CD4-positive, CD25-positive, alpha-beta regulatory T cell (primary cell): ENCODE data around the gene MAGIX. TPM values are rescaled to one million over a fixed set of nuclear protein-coding genes. Genes with fewer than 3 reads are reported as not detected.
"Not testable (repeated sequence)": the region's sequence is repeated elsewhere in the genome, so short reads cannot be mapped to it uniquely, and the experiment has no call there.

ENCODE experiments used
- ATAC-seq, 2 donors: fragments of 150-1000 bp; cut with Tn5 transposase; one replicate each; pipeline ENCODE4 v1.10.0; 2021; ENCODE audit warnings: low read depth in 2 of 2, moderate number of reproducible peaks in 2 of 2, moderate library complexity in 1 of 2
- DNase-seq, 3 donors: peaks; one replicate each; pipeline versions ENCODE4 v3.0.0 to v3.0.0-alpha.2; 2012 to 2022; ENCODE audit warnings: mixed read lengths in 1 of 3
- H3K27ac ChIP-seq: one replicate; pipeline ENCODE4 v1.7.0; 2013; ENCODE audit warnings: mild to moderate bottlenecking, low read length; ENCODE audit not compliant: insufficient read depth, poor library complexity, severe bottlenecking
- H3K27me3 ChIP-seq: one replicate; pipeline ENCODE4 v1.7.0; 2013; ENCODE audit warnings: low read length; ENCODE audit not compliant: control insufficient read depth, insufficient read depth
- H3K36me3 ChIP-seq: one replicate; pipeline ENCODE4 v1.7.0; 2013; ENCODE audit warnings: mild to moderate bottlenecking, low read length, moderate library complexity; ENCODE audit not compliant: control insufficient read depth, insufficient read depth
- H3K4me1 ChIP-seq: 2 replicates; pipeline ENCODE4 v1.7.0; 2013; ENCODE audit warnings: mild to moderate bottlenecking, low read length; ENCODE audit not compliant: insufficient read depth, control insufficient read depth, poor library complexity, severe bottlenecking
- H3K4me3 ChIP-seq: one replicate; pipeline ENCODE4 v1.7.0; 2013; ENCODE audit warnings: low read depth, mild to moderate bottlenecking, low read length, moderate library complexity
- H3K9me3 ChIP-seq, 2 experiments: 1 replicate in 1 of 2; 2 replicates in 1 of 2; pipeline ENCODE4 v1.7.0; 2013; ENCODE audit warnings: low read length in 2 of 2, mild to moderate bottlenecking in 1 of 2, moderate library complexity in 1 of 2; ENCODE audit not compliant: control insufficient read depth in 2 of 2
- H3K27ac Mint-ChIP-seq, 3 donors: one replicate each; pipeline ENCODE4 v1.8.0; 2020 to 2022; ENCODE audit warnings: mild to moderate bottlenecking in 3 of 3, mixed read lengths in 3 of 3, moderate library complexity in 2 of 3
- H3K27me3 Mint-ChIP-seq: one replicate; pipeline ENCODE4 v1.8.0; 2022; ENCODE audit warnings: mild to moderate bottlenecking, mixed read lengths
- H3K36me3 Mint-ChIP-seq: one replicate; pipeline ENCODE4 v1.8.0; 2020; ENCODE audit warnings: mixed read lengths
- H3K4me1 Mint-ChIP-seq, 4 donors: one replicate each; pipeline ENCODE4 v1.8.0; 2020 to 2022; ENCODE audit warnings: mixed read lengths in 4 of 4, mild to moderate bottlenecking in 1 of 4
- H3K4me3 Mint-ChIP-seq, 4 donors: one replicate each; pipeline ENCODE4 v1.8.0; 2020 to 2022; ENCODE audit warnings: mild to moderate bottlenecking in 4 of 4, mixed read lengths in 4 of 4, moderate library complexity in 3 of 4
- H3K9me3 Mint-ChIP-seq, 7 donors: one replicate each; pipeline ENCODE4 v1.8.0; 2020 to 2022; ENCODE audit warnings: mixed read lengths in 7 of 7, mild to moderate bottlenecking in 3 of 7, moderate library complexity in 2 of 7
- polyA plus RNA-seq, 4 donors: library from polyadenylated mRNA; unstranded; fragments of 300-500 nt; fragmentation: Illumina TruSeq; gene quantifications; one replicate each; pipeline ENCODE4 v1.2.3, GENCODE V29; 2021
- total RNA-seq: library from RNA; stranded (reverse); gene quantifications from one replicate; pipeline ENCODE4 v1.2.3, GENCODE V29; 2022

Gene MAGIX
- total RNA-seq: 0.57 TPM
- 1 to 10 TPM in 1 of 4 donors, under 1 TPM in 3; 0.49 to 1.0 (median 0.62) TPM for polyA plus RNA-seq

DNA sequence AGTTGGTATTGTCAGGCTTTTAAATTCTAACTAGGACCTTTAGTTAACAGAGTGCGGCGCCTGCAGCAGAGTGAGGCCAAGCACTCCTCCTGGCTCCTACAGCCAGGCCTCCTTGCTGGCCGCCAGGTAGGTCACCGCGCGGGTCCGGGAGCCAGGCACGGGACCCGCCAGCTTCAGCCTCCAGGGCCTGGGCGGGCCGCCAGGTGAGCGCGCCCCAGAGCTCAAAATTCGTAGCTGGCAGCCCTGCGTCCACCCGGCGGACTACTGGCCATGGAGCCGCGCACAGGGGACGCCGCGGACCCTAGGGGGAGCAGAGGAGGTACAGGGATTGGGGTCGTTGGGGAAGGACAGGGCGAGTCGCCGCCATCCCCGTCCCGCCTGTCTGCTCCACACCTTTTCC is at the start of gene MAGIX:
Gene MAGIX (plus strand): TSS at position 139 of the 400 bp plus-strand sequence. CDS start 132 bp downstream, at position 271.
- DNase-seq: no peak
- Mint-ChIP-seq H3K4me1 (peaks cover 0 to 32% (median 12%) of the 10 kb centered on the region in 4 donors), H3K27ac (peak within 1 kb of the TSS in 2 of 3 donors; percentile 55 to 86), H3K4me3 (peak within 1 kb of the TSS; percentile 61 to 86 (median 71)), H3K9me3 (peaks cover 0 to 1% (median 0%) of the 10 kb centered on the region in 7 donors), H3K27me3 (no peaks in the 10 kb centered on the region), H3K36me3 (no peaks in the 10 kb centered on the region)
- Histone ChIP-seq H3K27ac (peak within 1 kb of the TSS; percentile 76), H3K4me1 (peaks cover 25% of the 10 kb centered on the region), H3K9me3 (no peaks in the 10 kb centered on the region), H3K27me3 (no peaks in the 10 kb centered on the region), H3K36me3 (no peaks in the 10 kb centered on the region), H3K4me3 (no peak within 1 kb of the TSS)
- ATAC-seq: no peak

DNA sequence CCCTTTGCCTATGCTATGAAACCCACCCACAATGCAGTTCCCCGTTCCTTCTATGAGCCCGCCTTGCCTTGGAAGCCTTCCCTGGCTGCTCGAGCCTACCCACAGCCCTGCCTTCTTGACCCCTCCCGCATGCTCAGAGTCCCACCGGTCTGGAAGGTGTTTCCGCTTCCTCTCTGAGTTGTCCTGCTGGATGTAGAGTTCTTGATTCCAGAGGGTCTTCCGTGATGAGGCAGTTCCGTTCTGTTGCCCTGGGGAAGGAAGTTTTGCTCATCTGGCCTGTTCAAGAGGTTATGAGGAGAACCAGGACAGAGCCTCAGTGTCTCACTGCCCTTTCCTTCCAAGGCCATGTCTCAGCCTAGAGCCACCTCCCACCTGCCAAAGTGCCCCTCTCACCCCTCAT is 46.5 kb upstream of the MAGIX start:
- no peak overlapping the region for H3K4me3 ChIP-seq
- no peaks in the 10 kb centered on the region for H3K9me3 ChIP-seq
- H3K27me3 ChIP-seq: no peaks in the 10 kb centered on the region
- peaks cover 13% of the 10 kb centered on the region for H3K4me1 ChIP-seq
- H3K4me1 Mint-ChIP-seq: peaks cover 0 to 42% (median 9%) of the 10 kb centered on the region in 4 donors
- peak overlapping the region in 2 of 3 donors; percentile 5 to 80 for H3K27ac Mint-ChIP-seq
- no peaks in the 10 kb centered on the region for H3K27me3 Mint-ChIP-seq
- ATAC-seq (no peak), DNase-seq (no peak)
- H3K36me3 ChIP-seq: peaks cover 29% of the 10 kb centered on the region
- H3K9me3 Mint-ChIP-seq: no peaks in the 10 kb centered on the region
- peak overlapping the region in 2 of 4 donors; percentile 70 to 92 for H3K4me3 Mint-ChIP-seq
- H3K27ac ChIP-seq: no peak overlapping the region
- peaks cover 19% of the 10 kb centered on the region for H3K36me3 Mint-ChIP-seq

DNA sequence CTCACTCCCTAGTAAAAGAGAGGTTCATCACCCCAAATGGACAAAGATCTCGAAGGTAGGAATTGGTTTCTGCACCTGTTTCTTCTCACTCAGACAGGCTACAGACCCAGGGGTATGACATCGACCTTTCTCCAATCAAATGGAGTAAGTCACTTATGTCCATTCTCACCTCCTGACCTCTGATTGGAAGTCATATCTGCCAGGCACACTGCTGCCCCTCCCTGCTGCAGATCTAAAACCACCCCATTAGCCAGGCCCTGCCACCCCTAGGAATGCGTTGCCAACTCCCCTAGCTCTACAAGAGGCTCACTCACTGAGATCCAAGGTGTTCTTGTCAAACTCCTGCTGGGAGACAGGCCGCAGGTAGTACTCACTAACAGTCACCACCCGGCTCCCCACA is 45.8 kb upstream of the MAGIX start:
- no peaks in the 10 kb centered on the region for H3K27me3 ChIP-seq
- peaks cover 21% of the 10 kb centered on the region for H3K36me3 Mint-ChIP-seq
- DNase-seq: no peak
- H3K4me3 ChIP-seq: peak overlapping the region; percentile 53
- H3K9me3 Mint-ChIP-seq: no peaks in the 10 kb centered on the region
- H3K36me3 ChIP-seq: peaks cover 29% of the 10 kb centered on the region
- no peaks in the 10 kb centered on the region for H3K9me3 ChIP-seq
- H3K4me3 Mint-ChIP-seq: peak overlapping the region; percentile 69 to 92 (median 78)
- ATAC-seq: no peak
- H3K27ac Mint-ChIP-seq: peak overlapping the region in 2 of 3 donors; percentile 80 to 93
- peaks cover 0 to 46% (median 10%) of the 10 kb centered on the region in 4 donors for H3K4me1 Mint-ChIP-seq
- H3K4me1 ChIP-seq: peaks cover 13% of the 10 kb centered on the region
- no peaks in the 10 kb centered on the region for H3K27me3 Mint-ChIP-seq
- H3K27ac ChIP-seq: peak overlapping the region; percentile 41

DNA sequence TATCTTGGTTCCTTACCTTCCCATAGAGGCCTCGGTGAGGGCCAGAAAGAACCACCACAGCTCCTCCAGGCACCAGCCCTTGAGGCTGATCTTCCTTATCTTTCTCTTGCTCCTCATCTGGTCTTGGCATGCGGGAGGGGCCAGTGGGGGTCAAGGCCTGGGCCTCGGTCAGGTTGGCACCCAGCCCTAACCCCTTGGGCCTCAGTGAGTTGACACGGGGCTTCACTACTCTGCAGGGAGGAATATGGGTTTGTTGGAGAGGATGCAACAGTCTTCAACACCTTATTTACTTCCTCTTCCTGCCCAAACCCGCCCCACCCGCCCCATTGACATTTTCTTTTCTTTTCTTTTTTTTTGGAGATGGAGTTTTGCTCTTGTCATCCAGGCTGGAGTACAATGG is 45.0 kb upstream of the MAGIX start:
- Mint-ChIP-seq H3K27me3 (no peaks in the 10 kb centered on the region), H3K4me1 (peaks cover 0 to 47% (median 11%) of the 10 kb centered on the region in 4 donors), H3K9me3 (no peaks in the 10 kb centered on the region), H3K27ac (peak overlapping the region; percentile 80 to 98 (median 91)), H3K36me3 (peaks cover 22% of the 10 kb centered on the region), H3K4me3 (peak overlapping the region; percentile 87 to 92 (median 89))
- peak overlapping the region; percentile 41 for H3K27ac ChIP-seq
- H3K36me3 ChIP-seq: peaks cover 23% of the 10 kb centered on the region
- DNase-seq (peak in 1 of 3 donors; percentile 36), ATAC-seq (peak in 1 of 2 donors; percentile 52)
- no peaks in the 10 kb centered on the region for H3K9me3 ChIP-seq
- peaks cover 17% of the 10 kb centered on the region for H3K4me1 ChIP-seq
- H3K27me3 ChIP-seq: no peaks in the 10 kb centered on the region
- H3K4me3 ChIP-seq: peak overlapping the region; percentile 53

DNA sequence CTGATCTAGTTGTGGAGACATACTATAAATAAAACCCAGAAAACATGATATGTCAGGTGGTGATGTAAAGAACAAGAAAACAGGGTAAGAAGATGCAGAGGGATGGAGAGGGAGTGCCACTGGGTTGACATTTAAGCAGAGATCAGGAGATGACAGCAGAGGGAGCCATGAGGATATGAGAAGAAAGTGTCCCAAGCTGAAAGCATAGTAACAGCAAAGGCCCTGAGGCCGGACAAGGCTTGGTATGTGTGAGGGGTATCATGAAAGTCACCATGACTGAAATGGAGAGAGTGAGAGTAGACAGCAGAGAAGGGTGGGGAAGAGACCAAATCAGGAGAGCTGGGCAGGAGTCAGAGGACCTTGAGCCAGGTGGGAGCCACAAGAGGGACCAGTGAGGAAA is 42.5 kb upstream of the MAGIX start:
- Histone ChIP-seq H3K4me1 (peaks cover 24% of the 10 kb centered on the region), H3K36me3 (peaks cover 18% of the 10 kb centered on the region), H3K4me3 (no peak overlapping the region), H3K9me3 (no peaks in the 10 kb centered on the region), H3K27ac (no peak overlapping the region), H3K27me3 (no peaks in the 10 kb centered on the region)
- Mint-ChIP-seq H3K9me3 (peaks cover 0 to 3% (median 0%) of the 10 kb centered on the region in 7 donors), H3K4me1 (peaks cover 0 to 56% (median 16%) of the 10 kb centered on the region in 4 donors), H3K27me3 (no peaks in the 10 kb centered on the region), H3K36me3 (peaks cover 22% of the 10 kb centered on the region), H3K4me3 (peak overlapping the region; percentile 19 to 43 (median 34)), H3K27ac (peak overlapping the region in 2 of 3 donors; percentile 78 to 85)
- DNase-seq (no peak), ATAC-seq (no peak)

DNA sequence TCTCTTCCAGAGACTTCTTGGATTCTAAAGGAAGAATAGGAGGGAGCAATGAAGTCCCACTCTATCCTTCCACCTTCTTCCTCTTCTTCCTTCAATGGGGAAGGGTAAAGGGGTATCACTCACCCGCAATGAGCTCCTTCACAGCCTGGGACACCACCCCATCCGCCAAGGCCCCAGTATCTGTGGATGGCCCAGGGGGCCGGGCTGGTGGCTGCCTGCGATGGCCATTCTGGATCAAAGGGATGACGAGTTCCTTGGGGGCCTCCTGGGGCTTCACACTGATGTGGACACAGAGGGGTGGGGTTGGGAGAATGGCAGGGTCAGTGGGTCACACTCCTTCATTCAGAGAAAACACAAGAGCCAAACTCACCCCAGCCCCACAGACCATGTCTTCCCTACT is 40.1 kb upstream of the MAGIX start:
- Mint-ChIP-seq H3K4me1 (peaks cover 0 to 35% (median 14%) of the 10 kb centered on the region in 4 donors), H3K36me3 (peaks cover 14% of the 10 kb centered on the region), H3K27ac (peak overlapping the region in 2 of 3 donors; percentile 97 to 98), H3K27me3 (no peaks in the 10 kb centered on the region), H3K9me3 (peaks cover 0 to 3% (median 0%) of the 10 kb centered on the region in 7 donors), H3K4me3 (peak overlapping the region in 3 of 4 donors; percentile 92 to 97 (median 97))
- ATAC-seq (no peak), DNase-seq (no peak)
- H3K4me3 ChIP-seq: peak overlapping the region; percentile 90
- no peak overlapping the region for H3K27ac ChIP-seq
- peaks cover 5% of the 10 kb centered on the region for H3K36me3 ChIP-seq
- peaks cover 12% of the 10 kb centered on the region for H3K4me1 ChIP-seq
- H3K27me3 ChIP-seq: no peaks in the 10 kb centered on the region
- no peaks in the 10 kb centered on the region for H3K9me3 ChIP-seq

DNA sequence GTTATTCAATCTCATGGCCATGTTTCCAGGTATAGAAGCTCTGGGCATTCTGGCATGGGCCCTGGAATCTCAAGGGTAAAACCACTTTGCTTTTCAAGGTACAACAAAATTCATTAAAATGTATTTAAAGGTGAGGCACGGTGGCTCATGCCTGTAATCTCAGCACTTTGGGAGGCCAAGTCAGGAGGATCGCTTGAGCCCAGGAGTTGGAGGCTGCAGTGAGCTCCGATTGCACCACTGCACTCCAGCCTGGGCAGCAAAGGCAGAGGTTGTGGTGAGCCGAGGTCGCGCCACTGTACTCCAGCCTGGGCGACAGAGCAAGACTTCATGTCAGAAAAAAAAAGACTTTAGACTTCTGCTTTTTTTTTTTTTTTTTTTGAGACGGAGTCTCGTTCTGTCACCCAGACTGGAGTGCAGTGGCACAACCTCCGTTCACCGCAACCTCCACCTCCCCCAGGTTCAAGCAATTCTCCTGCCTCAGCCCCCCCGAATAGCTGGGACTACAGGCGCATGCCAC is 34.8 kb upstream of the MAGIX start:
- H3K4me1 Mint-ChIP-seq: peaks cover 0 to 11% (median 4%) of the 10 kb centered on the region in 4 donors

DNA sequence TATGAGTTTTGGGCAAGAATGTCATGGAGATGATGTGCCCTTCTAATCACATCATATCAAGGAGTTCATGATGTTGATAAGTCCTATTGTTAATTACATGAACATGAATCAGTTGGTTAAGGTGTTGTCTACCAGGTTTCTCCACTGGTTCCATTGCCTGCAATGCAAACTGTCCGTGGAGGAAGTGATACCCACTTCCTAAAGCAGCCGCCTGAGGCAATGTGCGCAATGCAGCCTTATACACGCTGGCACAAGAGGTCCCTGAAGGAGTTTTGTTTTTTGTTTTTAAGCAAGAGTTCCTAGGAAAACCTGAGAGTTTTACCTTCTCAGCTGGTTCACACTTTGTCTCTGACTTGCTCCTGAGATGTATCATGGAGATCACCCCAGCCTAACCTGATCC is 33.1 kb upstream of the MAGIX start:
- Histone ChIP-seq H3K4me1 (no peaks in the 10 kb centered on the region), H3K27me3 (no peaks in the 10 kb centered on the region), H3K27ac (no peak overlapping the region), H3K9me3 (no peaks in the 10 kb centered on the region), H3K36me3 (no peaks in the 10 kb centered on the region), H3K4me3 (no peak overlapping the region)
- H3K27me3 Mint-ChIP-seq: no peaks in the 10 kb centered on the region
- H3K27ac Mint-ChIP-seq: no peak overlapping the region
- no peak for DNase-seq
- no peaks in the 10 kb centered on the region for H3K4me1 Mint-ChIP-seq
- no peak overlapping the region for H3K4me3 Mint-ChIP-seq
- ATAC-seq: no peak
- no peaks in the 10 kb centered on the region for H3K9me3 Mint-ChIP-seq
- no peaks in the 10 kb centered on the region for H3K36me3 Mint-ChIP-seq

More for the DNA sequence above, 34.8 kb upstream of the MAGIX start:
- not testable (repeated sequence) for ATAC-seq, H3K4me1 ChIP-seq, DNase-seq, H3K4me3 ChIP-seq, H3K27ac ChIP-seq, H3K27ac Mint-ChIP-seq, H3K4me3 Mint-ChIP-seq, H3K9me3 Mint-ChIP-seq, H3K36me3 ChIP-seq, H3K27me3 Mint-ChIP-seq, H3K9me3 ChIP-seq, H3K27me3 ChIP-seq, H3K36me3 Mint-ChIP-seq
